HepG2 (cell line): ENCODE measurements around the gene CA7. TPM values are rescaled to one million over a fixed set of nuclear protein-coding genes. Genes with fewer than 3 reads are reported as not detected.

Experiments
- CBX5 ChIP-seq: sonication (generic); formaldehyde crosslinking; IDR thresholded peaks from 2 replicates; pipeline ENCODE4 v1.4.0; 2020; ENCODE audit warnings: missing genetic modification reagents, borderline replicate concordance
- CREB1 ChIP-seq, 2 experiments: fragments of 450-650 bp in 1 of 2; IDR thresholded peaks; 2 replicates each; pipeline ENCODE4 v1.6.1; 2016 to 2017; ENCODE audit warnings: control low read depth in 1 of 2, mild to moderate bottlenecking in 1 of 2, missing compliant biosample characterization in 1 of 2, missing genetic modification characterization in 1 of 2
- HOXA3 ChIP-seq: sonication (generic); formaldehyde crosslinking; IDR thresholded peaks from 2 replicates; pipeline ENCODE4 v1.5.0; 2020; ENCODE audit warnings: missing genetic modification reagents
- NPAS2 ChIP-seq: sonication (generic); formaldehyde crosslinking; IDR thresholded peaks from 2 replicates; pipeline ENCODE4 v1.8.0; 2022; ENCODE audit warnings: mild to moderate bottlenecking, missing genetic modification reagents, borderline replicate concordance
- REPIN1 ChIP-seq: sonication (generic); formaldehyde crosslinking; IDR thresholded peaks from 2 replicates; pipeline ENCODE4 v1.8.0; 2022; ENCODE audit warnings: missing genetic modification reagents, low read depth, mild to moderate bottlenecking, borderline replicate concordance
- TAF15 ChIP-seq: fragments of 200-400 bp; formaldehyde crosslinking; IDR thresholded peaks from one replicate; pipeline ENCODE4 v1.6.1; 2018; ENCODE audit warnings: mild to moderate bottlenecking, low read depth, low read length; ENCODE audit not compliant: poor library complexity, severe bottlenecking
- THRA ChIP-seq: sonication (generic); formaldehyde crosslinking; IDR thresholded peaks from 2 replicates; pipeline ENCODE4 v1.4.0; 2020; ENCODE audit warnings: missing genetic modification reagents, borderline replicate concordance
- ZXDC ChIP-seq: sonication (generic); formaldehyde crosslinking; IDR thresholded peaks from 2 replicates; pipeline ENCODE4 v1.5.0; 2020; ENCODE audit warnings: mild to moderate bottlenecking, missing genetic modification reagents
- polyA plus RNA-seq, 8 experiments: library from polyadenylated mRNA; depleted of rRNA in 3 of 8; stranded (reverse) in 7 of 8; unstranded in 1 of 8; fragments of >200 nt; fragmentation: Illumina TruSeq in 4 of 8; extraction: Trizol in 4 of 8; gene quantifications; 2 replicates each; pipeline versions ENCODE4 v1.2.1 to v1.2.3, GENCODE V29; 2011 to 2016; ENCODE audit warnings: low read depth in 4 of 8, missing spikeins in 1 of 8, mixed read lengths in 1 of 8; ENCODE audit not compliant: insufficient read depth in 1 of 8
- total RNA-seq, 5 experiments: library from RNA; depleted of rRNA; stranded (reverse); fragments of >200 nt; fragmentation: Illumina TruSeq; extraction: Trizol; gene quantifications; 2 replicates each; pipeline ENCODE4 v1.2.3, GENCODE V29; 2016; ENCODE audit warnings: low read depth in 1 of 5

CA7 gene
- total and polyA plus RNA-seq, 2 of the 13 experiments (the other 11 are each of a cell fraction or from before 2014, with no cell fraction given) = not detected

- TF ChIP-seq NPAS2 (CRISPR knock-in tag) (no peak), THRA (CRISPR knock-in tag) (0 out of 2 replicates have a peak, but pooled peaks have one; percentile 15), CREB1 (IDR thresholded peaks at IDR 0.05) (no peak), CREB1 (CRISPR knock-in tag; IDR thresholded peaks at IDR 0.05) (no peak), TAF15 (no peak), CBX5 (0 out of 2 replicates have a peak, but pooled peaks have one; percentile 23), REPIN1 (no peak), HOXA3 (CRISPR knock-in tag) (0 out of 2 replicates have a peak, but pooled peaks have one; percentile 19), ZXDC (CRISPR knock-in tag) (no peak)
Measured at GRCh38 chr16:66899310-66899944, 55.2 kb downstream of the CA7 start (continued).
